Stromal cell of bone marrow (primary cell): ENCODE results near the gene DSCAM.

ENCODE experiments used
- DNase-seq: peaks from one replicate; pipeline ENCODE4 v3.0.0-alpha.2; 2012; ENCODE audit warnings: low read depth

The DSCAM gene

GRCh38 chr21:40766381-40766780 lies 80.6 kb downstream of the DSCAM start:
- no peak for DNase-seq

- no peak for DNase-seq
Observed at GRCh38 chr21:40765811-40766210, 81.1 kb downstream of the DSCAM start.

- no peak for DNase-seq
Observed at GRCh38 chr21:40760821-40761220, 86.1 kb downstream of the DSCAM start.

- no peak for DNase-seq
Observed at GRCh38 chr21:40759061-40759460, 87.9 kb downstream of the DSCAM start.

DNA sequence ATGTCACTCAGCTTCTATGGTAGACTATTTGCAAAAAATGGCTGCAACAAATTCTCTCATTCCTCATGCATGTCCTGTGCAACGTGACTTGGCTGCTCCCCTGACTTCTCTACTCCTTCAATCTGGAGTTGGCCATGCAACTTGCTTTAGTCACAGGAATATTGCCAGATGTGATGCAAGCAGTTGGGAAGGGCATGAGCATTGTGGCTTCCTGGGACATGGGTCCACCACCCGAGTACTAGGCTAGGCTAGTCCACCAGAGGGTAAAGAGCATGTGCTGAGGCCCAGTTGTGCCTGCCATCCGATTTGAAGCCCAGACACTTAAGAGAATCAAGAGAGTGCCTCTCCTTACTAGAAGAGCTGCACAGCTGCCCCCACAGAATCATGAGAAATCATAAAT lies 89.6 kb downstream of the DSCAM start:
- DNase-seq: no peak

DNA sequence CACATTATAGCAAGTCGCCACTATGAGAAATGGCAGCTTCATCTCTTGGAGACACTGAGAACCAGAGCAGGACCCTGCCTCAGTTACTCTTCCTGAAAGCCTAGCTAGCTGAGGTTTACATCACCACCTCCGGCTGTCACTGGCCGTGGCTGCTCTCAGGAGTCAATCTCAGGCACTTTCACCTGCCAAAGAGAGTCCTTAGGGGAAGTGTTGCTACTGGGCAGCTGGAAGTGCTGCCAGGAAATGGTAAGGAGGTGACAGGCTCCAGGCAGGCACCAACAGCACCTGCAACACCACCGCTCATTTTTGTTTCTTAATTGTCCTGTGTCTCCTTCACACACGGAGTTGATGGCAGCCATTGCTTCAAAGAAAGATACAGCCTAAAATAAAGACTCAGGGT lies 92.5 kb downstream of the DSCAM start:
- no peak for DNase-seq

GRCh38 chr21:40753756-40754155 lies 93.2 kb downstream of the DSCAM start:
- no peak for DNase-seq

GRCh38 chr21:40752125-40752524 lies 94.8 kb downstream of the DSCAM start:
- no peak for DNase-seq

- DNase-seq: no peak
Observed at GRCh38 chr21:40751221-40751620, 95.7 kb downstream of the DSCAM start.

DNA sequence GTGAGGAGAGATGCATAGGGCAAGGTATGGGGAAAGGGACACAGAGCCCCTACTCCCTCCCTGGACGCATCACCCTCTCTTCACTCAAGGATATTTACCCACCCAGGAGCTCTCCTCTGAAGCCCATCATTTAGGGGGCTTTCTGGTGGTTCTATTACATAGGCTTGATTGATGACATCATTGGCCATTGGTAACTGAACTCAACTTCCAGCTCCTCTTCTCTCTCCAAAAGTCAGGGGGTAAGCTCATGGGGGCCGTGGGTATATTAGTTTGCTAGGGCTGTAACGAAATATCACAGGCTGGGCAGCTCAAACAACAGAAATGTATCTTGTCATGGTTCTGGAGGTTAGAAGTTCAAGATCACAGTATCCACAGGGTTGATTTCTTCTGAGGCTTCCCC lies 110.8 kb downstream of the DSCAM start:
- DNase-seq: no peak

DNA sequence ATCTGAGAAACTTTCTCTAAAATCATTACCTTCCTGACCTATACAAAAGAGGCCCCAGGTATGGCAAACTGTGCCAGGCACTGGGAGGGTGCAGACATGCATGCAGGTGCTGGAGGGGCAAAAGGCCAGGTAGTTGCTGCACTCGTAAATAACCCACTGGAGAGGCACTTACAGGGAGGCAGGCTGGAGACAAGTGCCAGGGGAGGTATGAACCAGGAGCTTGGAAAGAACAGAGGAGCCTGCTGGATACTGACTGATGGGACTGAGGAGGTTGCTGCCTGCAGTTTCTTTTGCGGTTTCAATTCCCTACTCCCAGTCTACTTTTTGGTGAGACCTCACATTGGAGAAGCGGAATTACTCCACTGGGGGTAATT lies 113.9 kb downstream of the DSCAM start:
- no peak for DNase-seq

GRCh38 chr21:40732253-40733023 lies 114.5 kb downstream of the DSCAM start:
- no peak for DNase-seq

- no peak for DNase-seq
Observed at GRCh38 chr21:40731206-40731605, 115.8 kb downstream of the DSCAM start.

DNA sequence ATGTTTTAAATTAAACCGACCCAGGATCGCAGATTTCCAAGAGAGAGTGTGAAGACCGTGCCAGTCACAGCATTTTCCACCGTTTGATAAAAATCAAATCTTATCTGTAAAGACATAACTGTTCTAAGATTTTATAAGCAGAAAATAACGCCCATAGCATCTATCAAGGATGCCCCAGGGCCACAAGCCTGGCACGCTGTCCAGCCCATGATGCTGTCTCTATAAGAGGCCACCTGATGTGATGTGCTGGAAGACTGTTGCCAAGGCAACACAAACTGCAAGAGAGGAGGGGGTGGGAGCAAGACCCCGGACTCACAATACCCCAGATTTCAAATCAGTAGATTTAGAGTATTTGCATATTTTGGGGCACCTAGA lies 116.5 kb downstream of the DSCAM start:
- no peak for DNase-seq

DNA sequence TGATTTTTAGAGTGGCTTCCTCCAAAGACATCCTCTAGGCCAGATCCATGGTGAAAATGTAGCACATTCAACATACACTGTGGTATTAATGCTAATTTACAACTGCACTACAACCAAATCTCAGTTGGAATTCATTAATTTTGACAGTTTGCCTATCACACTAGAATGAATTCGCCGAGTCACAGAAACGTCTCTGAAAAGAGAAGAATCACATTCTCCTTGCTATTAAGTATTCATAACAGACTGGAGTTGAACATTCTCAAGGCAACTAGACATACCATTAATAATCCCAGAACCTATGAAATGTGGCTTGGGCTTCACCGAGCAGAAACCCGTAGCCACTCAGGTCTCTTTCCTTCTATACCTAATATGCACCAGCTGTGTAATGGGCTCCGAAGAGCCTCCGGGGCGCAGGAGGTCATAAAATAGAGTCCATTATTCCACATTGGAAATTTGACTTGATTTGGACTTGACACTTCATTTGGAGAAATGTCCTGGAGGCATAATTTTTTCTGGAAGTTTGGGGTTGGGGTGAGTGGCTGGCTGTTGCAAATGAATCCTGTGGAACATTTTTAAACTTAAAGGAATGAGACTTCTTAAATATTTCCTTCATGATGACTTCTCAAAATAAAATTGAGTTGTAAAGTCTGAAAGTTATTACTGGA lies 117.1 kb downstream of the DSCAM start:
- no peak for DNase-seq

DNA sequence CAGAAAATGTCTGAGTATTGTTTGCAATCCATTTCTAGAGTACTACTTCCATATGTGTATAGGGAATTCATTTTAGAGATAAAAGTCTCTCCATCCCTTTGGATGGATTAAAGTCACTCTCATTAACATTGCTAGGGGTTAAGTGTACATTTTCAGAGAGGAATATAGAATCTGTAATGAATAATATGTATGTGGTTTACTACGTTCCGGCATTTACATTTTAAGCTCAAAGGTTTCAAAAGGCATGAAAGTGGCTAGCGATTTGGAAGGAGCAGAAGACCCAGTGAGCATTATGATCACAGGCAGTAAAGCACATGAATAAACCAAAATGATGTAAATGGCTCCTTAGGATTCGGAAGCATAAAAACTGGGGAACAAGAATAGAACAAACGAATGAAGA lies 123.0 kb downstream of the DSCAM start:
- DNase-seq: no peak

- no peak for DNase-seq
Observed at GRCh38 chr21:40723317-40723716, 123.6 kb downstream of the DSCAM start.

GRCh38 chr21:40719615-40720014 lies 127.3 kb downstream of the DSCAM start:
- DNase-seq: no peak

GRCh38 chr21:40717028-40717427 lies 129.9 kb downstream of the DSCAM start:
- no peak for DNase-seq

DNA sequence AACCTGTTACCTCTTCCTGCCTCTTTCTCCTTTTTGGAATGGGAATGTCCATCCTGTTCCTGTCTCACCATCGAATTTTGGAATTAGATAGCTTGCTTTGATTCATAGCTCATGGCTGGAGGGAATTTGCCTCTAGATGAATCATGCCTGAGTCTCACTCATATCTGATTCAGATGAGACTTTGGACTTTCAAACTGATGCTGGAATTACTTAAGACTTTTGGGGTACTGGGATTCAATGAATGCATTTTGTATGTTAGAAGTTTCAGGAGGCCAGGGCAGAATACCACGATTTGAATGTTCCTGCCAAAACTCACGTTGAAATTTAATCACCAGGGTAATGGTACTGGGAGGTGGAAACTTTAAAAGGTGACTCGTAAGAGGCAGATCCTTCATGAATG lies 132.4 kb downstream of the DSCAM start:
- no peak for DNase-seq

DNA sequence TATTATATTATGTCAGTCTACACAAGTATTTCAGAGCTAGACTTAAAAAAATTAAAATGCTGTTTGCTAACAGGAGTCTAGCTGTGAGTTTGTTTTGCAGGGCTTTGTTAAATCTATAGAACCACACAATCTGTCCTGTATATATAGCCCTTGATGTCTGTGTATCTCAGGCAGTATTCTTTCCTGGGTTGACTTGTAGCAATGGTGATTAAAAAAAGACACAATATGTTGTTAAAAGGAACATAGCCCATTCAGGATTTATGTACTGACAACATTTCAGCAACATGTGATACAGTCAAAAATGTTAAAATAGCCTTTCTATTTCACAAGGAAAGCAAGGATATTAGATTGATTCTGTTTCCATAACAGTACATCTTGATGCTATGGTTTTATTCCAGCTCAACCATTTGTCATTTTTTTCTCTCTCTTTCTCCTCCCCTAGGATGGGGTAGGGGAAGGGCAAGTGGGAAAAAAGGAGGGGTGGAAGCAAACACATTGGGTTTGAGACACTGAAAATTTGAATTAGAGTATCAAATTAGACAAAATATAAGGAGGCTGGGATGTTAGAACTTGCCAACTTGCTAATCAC lies 139.2 kb downstream of the DSCAM start:
- DNase-seq: no peak

GRCh38 chr21:40706806-40707655 lies 139.9 kb downstream of the DSCAM start:
- DNase-seq: no peak

DNA sequence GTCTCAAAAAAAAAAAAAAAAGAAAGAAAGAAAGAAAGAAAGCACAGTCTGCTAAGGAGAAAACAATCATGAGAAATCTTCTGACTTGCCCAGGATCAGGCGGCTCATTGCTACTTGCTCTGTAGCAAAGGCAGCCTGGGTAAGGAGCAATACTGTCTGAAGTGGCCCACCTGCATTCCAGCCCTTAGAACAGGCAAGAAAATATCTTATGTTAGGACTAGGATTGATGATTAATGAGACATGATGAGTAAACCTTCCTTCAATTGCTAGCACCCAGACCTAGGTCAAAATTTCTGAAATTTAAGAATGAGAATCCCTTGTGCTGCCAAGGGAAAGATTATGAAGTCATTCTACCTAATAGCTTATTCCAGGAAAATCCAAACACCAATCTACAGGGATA lies 140.8 kb downstream of the DSCAM start:
- DNase-seq: no peak
